HG03064 (cell line): ENCODE data around the gene FALEC.

Experiments used
- ATAC-seq: cut with Tn5 transposase; IDR thresholded peaks from one replicate; pipeline ENCODE4 v1.9.1; 2021; ENCODE audit warnings: low read depth; ENCODE audit not compliant: unreplicated experiment

The FALEC gene

DNA sequence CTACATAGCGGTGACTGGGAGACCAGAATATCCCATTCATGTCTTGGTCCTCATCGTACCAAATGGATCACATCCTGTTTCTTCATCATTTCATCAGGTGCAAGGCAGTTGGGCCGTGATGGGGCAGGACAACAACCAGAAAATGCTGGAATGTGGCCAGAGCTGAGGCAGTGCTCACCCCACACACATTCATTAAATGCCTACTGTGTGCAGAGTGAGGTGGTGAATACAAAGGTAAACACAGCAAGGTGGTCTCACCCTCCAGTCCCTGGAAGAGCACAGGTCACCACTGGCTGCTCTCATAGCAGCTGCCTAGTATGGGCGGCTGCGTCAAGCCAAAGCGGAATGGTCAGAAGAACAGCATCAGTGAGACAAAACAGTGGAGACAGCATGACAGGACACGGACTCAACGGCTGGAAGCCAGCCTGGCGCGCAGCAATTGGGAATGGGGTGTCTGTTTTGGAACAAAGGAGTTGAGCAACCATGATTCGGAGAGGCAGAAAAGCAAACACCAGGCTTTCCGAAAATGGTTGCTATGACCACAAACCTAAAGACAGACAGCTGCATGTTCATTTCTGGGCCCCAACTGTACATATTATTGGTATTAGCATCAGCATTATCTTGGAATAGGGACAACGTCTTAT, 28.1 kb downstream of the FALEC start:
- no peak for ATAC-seq

DNA sequence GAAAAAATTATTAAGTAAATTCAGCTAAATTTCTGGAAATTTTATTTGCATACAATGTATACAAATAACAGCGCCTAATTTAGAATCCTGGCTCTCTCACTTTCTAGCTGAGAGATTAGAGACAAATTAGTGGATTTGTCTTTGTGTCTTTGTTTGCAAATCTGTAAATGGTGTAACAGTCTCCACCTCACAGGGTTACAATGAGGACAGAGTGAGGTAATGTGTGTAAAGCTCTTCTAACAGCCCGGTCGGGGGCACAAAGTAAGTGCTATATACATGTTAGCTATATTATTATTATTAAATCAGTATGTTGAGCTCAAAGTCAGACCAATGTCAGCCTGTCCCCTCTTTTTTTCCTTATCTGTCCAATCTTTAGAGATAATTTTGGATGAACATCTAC, 28.7 kb downstream of the FALEC start:
- no peak for ATAC-seq

DNA sequence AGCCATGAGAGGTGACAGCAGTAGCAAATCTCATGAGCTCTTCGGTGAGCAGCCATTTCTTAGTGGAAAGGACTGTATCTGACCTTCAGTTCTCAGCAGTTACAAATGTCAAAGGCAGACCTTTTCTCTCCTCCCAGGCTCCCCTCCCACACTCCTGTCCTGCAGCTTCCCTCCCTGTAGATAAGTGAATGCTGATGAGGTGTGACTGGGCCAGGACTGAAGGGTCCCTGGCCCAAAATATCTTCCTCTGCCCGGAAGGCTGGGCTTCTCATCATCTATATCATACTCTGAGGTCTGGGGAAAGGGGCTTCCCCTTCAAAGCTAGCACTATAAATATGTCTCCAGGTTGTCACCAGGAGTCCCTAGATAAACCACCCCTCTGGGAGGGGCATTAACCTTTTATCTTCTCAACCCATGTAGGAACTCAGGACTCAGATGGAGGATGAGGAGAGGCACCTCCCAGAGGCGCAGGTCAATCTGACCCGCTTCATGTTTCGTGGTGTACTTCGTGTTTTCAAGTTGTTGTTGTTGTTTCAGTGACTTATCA, 30.0 kb downstream of the FALEC start:
- ATAC-seq: no peak

DNA sequence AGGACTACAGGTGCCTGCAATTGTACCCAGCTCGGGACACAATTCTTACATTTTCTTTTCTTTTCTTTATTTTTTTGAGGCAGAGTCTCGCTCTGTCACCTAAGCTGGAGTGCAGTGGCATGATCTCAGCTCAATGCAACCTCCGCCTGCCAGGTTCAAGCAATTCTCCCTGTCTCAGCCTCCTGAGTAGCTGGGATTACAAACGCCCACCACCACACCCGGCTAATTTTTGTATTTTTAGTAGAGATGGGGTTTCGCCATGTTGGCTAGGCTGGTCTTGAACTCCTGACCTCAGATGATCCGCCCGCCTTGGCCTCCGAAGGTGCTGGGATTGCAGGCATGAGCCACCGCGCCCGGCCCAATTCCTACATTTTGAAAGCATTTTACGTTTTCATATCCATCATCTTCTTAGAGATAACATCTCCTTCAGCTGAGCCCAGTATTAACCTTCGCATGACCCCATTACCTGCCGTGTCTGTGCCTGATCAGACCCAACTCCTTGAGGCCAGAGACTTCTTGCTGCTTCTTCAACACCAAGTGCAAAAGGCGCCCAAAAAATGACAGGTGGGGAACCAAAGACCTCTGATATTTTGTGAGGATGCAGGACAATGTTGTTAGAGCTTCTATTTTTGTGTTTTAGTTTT, 30.9 kb downstream of the FALEC start:
- ATAC-seq: no peak

DNA sequence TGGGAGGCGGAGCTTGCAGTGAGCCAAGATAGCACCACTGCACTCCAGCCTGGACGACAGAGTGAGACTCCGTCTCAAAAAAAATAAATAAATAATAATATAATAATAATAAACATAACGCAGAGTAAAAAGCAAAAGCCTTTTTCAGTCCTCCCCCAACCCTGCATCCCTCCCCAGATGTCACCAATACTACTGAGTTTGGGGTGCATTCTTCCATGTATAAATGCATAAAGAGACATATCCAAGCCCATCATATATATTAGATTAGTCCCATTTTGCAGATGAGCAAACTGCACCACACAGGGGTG, 32.7 kb downstream of the FALEC start:
- ATAC-seq: no peak

DNA sequence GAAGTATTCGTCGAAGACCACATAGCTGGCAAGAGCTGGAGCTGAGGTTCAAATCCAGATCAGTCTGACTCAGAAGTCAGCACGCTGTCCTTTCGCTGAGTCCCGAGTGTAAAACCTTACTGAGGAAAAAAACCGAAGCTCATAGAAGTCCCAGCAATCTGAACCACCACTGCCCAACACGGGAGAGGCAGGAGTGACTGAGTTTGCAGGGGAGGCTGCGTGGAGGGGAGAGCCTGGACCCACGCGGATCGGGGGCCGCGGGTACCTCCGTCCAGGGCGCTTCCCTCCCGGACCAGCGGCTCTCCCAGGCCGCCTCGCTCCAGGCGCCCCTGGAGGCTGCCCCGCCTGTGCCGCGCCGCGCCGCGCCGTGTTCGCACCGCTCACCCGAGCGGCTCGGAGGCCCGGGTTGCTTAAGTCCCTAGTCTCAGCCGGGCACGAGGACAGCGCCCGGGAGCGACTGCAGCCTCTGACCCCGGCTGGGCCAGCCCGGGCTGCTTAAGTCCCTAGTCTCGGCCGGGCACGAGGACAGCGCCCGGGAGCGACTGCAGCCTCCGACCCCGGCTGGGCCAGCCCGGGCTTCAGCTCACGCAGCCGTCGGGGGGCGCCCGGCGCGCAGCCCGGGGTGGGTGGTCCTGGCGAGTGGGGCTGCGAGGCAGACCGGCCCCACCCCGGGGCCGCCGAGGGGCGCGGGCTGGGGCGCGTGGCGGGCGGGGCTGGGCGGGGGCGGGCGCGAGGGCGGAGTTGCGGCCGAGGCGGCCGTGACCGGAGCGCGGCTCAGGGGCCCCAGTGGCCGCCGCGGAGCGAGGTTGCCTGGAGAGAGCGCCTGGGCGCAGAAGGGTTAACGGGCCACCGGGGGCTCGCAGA, 33.3 kb downstream of the FALEC start, which contains the start of gene ADAMTSL4:
Gene ADAMTSL4, plus strand, starts transcription at position 777 of the 864 bp plus-strand sequence. CDS start 2,881 bp downstream, outside the sequence.
- ATAC-seq: no peak

DNA sequence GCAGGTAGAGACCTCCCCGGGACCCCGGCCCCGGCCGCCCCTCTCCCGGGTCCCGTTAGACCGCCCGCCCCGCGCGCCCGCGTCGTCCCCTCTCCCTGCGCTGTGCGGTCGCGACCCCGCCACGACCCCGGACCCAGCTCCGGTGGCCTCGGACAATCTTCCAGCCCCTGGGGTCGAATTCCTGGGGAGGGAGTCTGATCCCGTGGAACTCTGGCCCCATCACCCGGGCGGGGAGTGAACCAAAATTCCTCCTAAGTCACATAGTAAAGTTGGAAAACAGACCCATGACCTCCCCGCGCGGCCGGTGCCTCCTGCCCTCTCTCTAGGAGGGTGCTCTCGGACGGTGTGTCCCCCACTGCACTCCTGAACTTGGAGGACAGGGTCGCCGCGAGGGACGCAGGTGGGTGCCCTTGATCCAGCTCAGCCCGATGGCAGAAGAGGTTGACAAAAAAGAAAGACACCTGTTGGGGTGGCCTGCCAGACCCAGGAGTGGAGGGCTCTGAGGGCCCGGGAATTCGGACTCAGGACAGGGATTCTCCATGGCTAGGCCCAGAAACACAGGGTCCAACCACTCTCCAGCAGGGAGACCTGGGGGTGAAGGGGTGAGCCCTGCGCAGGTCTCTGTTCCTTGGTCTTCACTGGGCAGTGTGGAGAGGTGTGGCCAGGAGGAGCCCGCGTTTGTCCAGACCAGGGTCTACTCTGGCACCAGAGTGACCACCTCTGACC, 34.1 kb downstream of the FALEC start:
- no peak for ATAC-seq

DNA sequence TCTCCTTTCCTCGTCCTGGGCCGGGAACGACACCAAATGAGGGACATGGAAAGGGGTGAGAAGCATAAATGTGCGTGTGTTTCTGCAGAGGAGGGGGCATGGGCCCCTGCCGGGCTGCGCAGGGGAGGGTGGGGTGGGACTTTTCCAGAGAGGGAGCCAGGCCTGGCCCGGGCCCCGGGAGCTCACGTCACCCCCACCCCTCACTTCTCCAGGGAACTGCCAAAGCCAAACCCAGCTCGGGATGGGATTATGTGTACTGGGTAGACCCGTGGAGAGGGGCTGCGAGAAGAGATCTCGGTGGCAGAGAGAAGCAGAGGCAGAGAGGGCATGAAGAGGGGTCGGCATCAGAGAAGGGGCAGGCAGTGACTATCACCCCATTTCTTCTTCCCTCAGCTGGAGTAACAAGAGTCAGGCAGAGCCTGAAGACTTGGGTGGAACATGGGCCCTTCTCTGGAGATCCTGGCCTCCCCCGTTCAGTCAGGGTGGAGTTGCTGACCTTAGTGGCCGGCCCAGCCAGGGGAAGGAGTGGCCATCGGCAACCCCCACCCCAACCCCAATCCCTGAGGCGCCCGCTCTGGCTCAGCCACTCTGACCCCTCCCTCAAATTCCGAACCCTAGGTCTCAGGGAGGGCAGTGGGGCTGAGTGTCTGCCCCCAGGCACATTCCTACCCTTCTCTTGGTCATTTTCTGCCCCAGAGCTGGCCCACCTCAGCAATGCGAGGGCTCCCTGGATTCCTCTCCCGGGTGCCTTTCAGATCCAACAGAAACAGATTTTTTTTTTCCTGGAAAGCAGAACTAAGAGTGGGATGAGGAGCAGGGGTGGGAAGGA, 34.9 kb downstream of the FALEC start:
- no peak for ATAC-seq

DNA sequence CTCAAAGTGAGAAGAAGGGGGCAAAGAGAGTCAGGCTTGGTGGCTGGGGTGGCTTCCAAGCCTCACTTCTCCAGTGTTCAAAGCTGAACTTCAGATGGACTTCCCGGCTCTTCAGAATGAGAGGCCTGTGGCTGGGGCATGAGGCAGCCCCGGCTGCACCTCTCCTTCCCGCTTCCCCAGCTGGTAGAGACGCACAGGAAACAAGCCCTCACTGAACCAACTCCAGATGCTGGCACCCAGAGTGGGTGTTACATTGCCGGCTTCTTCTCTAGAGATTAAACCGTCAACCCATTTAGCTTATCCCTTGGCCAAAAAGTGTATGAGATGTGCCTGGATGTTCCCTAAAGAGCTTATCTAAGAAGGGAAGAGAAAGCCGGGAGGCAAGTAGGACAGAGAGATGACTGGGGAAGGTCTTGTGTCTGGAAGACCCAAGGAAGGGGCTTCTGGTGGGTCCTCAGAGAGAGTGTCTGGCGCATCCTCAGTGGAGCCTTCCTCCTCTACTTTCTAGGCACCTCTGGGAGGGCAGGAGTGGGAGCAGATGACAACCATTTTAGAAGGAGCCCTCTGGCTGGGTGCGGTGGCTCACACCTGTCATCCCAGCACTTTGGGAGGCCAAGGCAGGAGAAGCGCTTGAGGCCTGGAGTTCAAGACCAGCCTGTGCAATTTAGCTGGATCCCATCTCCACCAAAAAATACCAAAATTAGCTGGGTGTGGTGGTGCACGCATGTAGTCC, 35.7 kb downstream of the FALEC start:
- no peak for ATAC-seq

DNA sequence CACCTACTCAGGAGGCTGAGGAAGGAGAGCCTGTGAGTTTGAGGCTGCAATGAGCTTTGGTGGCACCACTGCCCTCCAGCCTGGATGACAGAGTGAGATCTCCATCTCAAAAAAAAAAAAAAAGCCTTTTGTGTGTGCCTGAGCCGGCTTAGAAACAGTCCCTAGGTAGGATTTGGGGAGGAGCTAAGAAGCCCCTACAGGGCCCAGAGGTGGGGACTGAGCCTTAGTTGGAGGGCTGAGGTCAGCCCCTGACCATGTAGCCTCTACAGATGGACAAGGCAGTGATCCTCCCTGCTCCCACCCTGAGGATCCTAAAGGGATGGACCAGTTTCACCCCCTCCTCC, 36.2 kb downstream of the FALEC start:
- ATAC-seq: no peak

DNA sequence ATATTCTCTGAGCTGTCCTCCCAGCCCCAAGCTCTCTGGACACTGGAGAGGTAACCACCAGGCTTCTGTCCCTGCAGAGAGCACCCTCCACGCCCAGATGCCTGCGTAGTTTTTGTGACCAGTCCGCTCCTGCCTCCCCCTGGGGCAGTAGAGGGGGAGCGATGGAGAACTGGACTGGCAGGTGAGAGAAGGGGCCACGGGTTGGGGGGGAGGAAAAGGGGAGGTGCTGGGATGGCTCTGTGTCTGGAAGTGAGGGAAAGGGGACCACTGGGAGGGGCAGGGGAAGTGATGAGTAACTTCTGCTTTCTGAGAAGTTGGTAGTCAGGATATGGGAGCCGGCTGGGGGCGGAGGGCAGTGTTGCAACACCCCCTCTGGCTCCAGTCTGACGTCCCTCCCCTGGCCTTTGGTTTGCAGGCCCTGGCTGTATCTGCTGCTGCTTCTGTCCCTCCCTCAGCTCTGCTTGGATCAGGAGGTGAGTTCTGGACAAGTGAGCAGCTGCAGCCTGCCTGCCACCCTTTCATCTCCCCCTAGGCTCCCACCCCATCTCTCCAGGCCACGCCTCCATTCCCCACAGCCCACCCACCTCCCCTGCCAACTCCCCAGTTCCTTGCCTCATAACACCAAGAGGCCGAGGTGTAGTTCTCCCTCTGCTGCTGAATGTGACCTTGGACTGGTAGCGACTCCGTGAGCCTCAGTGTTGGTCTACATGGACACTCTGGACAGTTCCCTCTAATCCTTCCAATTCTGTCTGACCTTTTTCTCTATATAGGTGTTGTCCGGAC, 36.8 kb downstream of the FALEC start:
- ATAC-seq: no peak

DNA sequence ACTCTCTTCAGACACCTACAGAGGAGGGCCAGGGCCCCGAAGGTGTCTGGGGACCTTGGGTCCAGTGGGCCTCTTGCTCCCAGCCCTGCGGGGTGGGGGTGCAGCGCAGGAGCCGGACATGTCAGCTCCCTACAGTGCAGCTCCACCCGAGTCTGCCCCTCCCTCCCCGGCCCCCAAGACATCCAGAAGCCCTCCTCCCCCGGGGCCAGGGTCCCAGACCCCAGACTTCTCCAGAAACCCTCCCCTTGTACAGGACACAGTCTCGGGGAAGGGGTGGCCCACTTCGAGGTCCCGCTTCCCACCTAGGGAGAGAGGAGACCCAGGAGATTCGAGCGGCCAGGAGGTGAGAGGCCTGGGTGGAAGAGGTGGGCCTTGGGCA, 37.3 kb downstream of the FALEC start:
- no peak for ATAC-seq

DNA sequence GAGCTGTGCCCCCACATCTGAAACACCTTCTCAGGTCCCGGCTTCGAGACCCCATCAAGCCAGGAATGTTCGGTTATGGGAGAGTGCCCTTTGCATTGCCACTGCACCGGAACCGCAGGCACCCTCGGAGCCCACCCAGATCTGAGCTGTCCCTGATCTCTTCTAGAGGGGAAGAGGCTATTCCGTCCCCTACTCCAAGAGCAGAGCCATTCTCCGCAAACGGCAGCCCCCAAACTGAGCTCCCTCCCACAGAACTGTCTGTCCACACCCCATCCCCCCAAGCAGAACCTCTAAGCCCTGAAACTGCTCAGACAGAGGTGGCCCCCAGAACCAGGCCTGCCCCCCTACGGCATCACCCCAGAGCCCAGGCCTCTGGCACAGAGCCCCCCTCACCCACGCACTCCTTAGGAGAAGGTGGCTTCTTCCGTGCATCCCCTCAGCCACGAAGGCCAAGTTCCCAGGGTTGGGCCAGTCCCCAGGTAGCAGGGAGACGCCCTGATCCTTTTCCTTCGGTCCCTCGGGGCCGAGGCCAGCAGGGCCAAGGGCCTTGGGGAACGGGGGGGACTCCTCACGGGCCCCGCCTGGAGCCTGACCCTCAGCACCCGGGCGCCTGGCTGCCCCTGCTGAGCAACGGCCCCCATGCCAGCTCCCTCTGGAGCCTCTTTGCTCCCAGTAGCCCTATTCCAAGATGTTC, 38.0 kb downstream of the FALEC start:
- ATAC-seq: no peak

DNA sequence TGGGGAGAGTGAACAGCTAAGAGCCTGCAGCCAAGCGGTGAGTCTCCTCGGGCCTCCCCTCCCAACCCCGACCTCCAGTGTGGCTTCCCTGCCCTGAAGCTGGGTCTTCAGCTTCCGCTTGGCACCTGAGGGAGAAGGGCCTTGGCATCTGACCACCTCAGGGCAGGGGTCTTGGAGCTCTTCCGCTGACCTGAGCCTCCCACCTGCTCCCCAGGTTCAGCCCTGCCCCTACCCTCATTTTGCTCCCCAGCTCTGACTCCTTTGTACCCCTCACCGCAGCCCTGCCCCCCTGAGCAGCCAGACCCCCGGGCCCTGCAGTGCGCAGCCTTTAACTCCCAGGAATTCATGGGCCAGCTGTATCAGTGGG, 38.5 kb downstream of the FALEC start:
- ATAC-seq: no peak

DNA sequence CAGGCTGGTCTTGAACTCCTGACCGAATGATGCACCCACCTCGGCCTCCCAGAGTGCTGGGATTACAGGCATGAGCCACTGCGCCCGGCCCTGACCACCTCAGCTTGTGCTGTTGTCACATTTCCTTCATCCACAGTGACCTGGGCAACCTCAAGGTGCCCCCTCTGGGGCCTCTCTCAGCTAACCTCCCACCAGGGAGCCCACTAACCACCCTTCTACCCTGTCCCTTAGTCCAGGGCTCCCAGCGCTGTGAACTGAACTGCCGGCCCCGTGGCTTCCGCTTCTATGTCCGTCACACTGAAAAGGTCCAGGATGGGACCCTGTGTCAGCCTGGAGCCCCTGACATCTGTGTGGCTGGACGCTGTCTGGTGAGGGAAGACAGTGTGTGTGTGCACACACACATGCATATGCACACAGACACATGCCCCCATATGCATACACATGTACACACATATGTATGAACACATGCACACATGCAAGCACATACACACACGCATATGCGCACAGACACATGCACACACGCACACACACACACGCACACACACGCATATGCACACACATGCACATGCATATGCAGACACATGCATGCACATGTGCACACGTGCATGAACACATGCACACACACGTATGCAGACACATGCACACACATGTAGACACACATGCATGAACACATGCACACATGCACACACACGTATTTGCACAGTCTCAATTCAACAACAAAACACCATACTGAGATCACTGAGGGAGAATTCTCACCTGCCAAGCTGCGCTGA, 39.8 kb downstream of the FALEC start:
- no peak for ATAC-seq

DNA sequence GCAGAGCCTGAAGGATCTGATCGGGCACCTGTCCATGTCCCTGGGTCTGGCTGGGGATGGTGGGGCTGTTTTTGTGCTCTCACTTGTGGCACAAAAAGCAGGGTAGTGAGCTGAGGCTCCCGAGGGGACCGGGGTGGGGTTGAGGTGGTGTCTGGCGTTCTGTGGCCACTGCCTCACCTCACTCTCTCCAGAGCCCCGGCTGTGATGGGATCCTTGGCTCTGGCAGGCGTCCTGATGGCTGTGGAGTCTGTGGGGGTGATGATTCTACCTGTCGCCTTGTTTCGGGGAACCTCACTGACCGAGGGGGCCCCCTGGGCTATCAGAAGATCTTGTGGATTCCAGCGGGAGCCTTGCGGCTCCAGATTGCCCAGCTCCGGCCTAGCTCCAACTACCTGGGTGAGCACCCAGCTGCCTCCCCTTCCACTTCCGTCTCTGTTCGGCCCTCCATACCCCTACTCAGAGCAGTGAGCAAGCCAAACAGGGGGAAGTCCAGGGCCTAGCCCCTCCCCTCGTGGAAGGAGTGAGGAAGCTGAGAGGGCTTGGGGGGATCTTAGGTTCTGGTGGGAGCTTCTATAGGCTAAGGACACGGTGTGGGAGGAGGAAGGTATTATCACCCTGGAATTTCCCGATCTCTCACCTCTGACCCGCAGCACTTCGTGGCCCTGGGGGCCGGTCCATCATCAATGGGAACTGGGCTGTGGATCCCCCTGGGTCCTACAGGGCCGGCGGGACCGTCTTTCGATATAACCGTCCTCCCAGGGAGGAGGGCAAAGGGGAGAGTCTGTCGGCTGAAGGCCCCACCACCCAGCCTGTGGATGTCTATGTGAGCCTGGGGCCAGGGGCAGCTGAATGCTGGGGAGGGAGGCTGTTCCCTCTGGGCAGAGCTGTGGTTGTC, 40.7 kb downstream of the FALEC start:
- no peak for ATAC-seq
